Endothelial cell of umbilical vein (primary cell): ENCODE results near the gene ANGEL1.

Experiments
- CTCF ChIP-seq, 2 donors: IDR thresholded peaks; 1 replicate in 1 of 2; 2 replicates in 1 of 2; pipeline ENCODE4 v1.5.1; 2011; ENCODE audit warnings: low read length in 2 of 2, mild to moderate bottlenecking in 2 of 2, moderate library complexity in 2 of 2, control low read depth in 1 of 2, inconsistent platforms in 1 of 2, low read depth in 1 of 2; ENCODE audit not compliant: insufficient read depth in 1 of 2; ENCODE audit errors: extremely low read depth in 1 of 2
- GATA2 ChIP-seq: IDR thresholded peaks from 2 replicates; pipeline ENCODE4 v1.7.0; 2011; ENCODE audit warnings: low read depth, mild to moderate bottlenecking, moderate library complexity, mixed read lengths, low read length; ENCODE audit not compliant: insufficient read length, insufficient read depth
- MAX ChIP-seq: IDR thresholded peaks from 2 replicates; pipeline ENCODE4 v1.6.1; 2011; ENCODE audit not compliant: insufficient read depth, insufficient read length
- MYC ChIP-seq: IDR thresholded peaks from one replicate; pipeline ENCODE4 v1.6.1; 2011; ENCODE audit warnings: mild to moderate bottlenecking, low read depth, low read length
- POLR2A ChIP-seq: IDR thresholded peaks from 2 replicates; pipeline ENCODE4 v1.6.1; 2012; ENCODE audit warnings: low read depth, mild to moderate bottlenecking, control low read depth, low read length

DNA sequence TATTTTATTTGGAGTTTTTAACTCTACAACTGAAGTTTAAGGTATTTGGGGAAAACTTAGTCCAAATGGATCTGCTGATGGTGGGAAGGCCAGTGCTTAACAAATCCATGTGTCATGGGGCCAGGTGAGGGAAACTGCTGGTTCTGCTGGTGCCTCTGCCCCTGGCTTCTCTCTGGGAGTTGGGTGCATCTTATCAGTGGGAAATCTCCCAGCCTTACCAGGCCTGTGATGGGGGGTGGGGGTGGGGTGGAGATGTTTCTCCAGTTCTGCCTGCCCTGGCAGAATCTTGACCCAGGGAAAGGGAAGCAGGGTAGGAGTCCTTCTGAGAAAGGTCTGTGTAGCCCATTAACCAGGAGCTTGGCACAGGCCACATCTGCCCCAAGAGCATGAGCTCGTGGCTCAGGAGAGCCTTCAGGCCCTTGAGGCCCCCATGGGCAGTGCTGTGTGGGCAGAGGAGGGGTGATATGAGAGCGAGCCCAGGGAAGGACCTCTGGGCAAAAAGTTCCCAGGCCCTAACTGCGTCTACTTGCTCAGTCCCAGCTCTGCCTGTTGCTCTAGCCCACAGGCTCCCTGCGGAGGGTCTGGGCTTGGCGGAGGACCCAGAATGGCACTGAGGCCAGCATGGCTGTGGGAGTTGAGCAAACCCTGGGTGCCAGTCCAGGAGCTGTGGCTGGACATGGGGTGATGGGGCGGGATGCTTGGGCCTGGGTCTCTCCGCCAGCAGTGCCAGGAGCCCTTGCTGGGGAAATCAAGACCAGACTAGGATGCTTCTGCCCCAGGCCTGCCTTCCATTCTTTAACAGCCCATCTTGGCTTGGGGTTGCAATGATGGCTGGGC is 33.2 kb downstream of the ANGEL1 start:
- TF ChIP-seq POLR2A: no peak
- no peak for TF ChIP-seq CTCF (IDR thresholded peaks at IDR 0.05; ENCODE audit: extremely low read depth in 1 of 2, insufficient read depth in 1 of 2, low read depth in 1 of 2, low read length in 2 of 2)
- TF ChIP-seq GATA2: no peak
- TF ChIP-seq MYC: no peak
- no peak for TF ChIP-seq MAX
